HG03280 (cell line): ENCODE data around the gene AGBL4.
"Not testable (repeated sequence)": the region's sequence is repeated elsewhere in the genome, so short reads cannot be mapped to it uniquely, and the experiment has no call there.

Source experiments
- ATAC-seq: cut with Tn5 transposase; IDR thresholded peaks from one replicate; pipeline ENCODE4 v1.9.1; 2021; ENCODE audit warnings: mild to moderate bottlenecking, moderate library complexity; ENCODE audit not compliant: unreplicated experiment

The AGBL4 gene

GRCh38 chr1:50023292-50024159 lies at the start of gene AGBL4:
Gene AGBL4 (minus strand): TSS chr1:50023954.
- no peak for ATAC-seq

GRCh38 chr1:50066806-50067205 lies 43.1 kb upstream of the AGBL4 start:
- no peak for ATAC-seq

- ATAC-seq = no peak
Observed at GRCh38 chr1:50060279-50060678, 36.5 kb upstream of the AGBL4 start.

GRCh38 chr1:50048791-50049190 lies 25.0 kb upstream of the AGBL4 start:
- no peak for ATAC-seq

- ATAC-seq = no peak
Observed at GRCh38 chr1:50047916-50048694, 24.4 kb upstream of the AGBL4 start.

GRCh38 chr1:50038237-50038809 lies 14.6 kb upstream of the AGBL4 start:
- no peak for ATAC-seq

- ATAC-seq = no peak
Observed at GRCh38 chr1:50027794-50028193, 4.0 kb upstream of the AGBL4 start.

GRCh38 chr1:49995734-49996133 lies 28.0 kb downstream of the AGBL4 start:
- no peak for ATAC-seq

- ATAC-seq = no peak
Observed at GRCh38 chr1:49971088-49971487, 52.7 kb downstream of the AGBL4 start.

- ATAC-seq = no peak
Observed at GRCh38 chr1:49951385-49951784, 72.4 kb downstream of the AGBL4 start.

- ATAC-seq = not testable (repeated sequence)
Observed at GRCh38 chr1:49915301-49915700, 108.5 kb downstream of the AGBL4 start.

GRCh38 chr1:49906365-49906764 lies 117.4 kb downstream of the AGBL4 start:
- no peak for ATAC-seq

GRCh38 chr1:49864581-49864980 lies 159.2 kb downstream of the AGBL4 start:
- ATAC-seq = no peak

- no peak for ATAC-seq
Observed at GRCh38 chr1:49854741-49855140, 169.0 kb downstream of the AGBL4 start.

GRCh38 chr1:49842596-49842995 lies 181.2 kb downstream of the AGBL4 start:
- no peak for ATAC-seq

- ATAC-seq = no peak
Observed at GRCh38 chr1:49841767-49842166, 182.0 kb downstream of the AGBL4 start.

GRCh38 chr1:49824261-49824660 lies 199.5 kb downstream of the AGBL4 start:
- no peak for ATAC-seq

- no peak for ATAC-seq
Observed at GRCh38 chr1:49817681-49818080, 206.1 kb downstream of the AGBL4 start.

GRCh38 chr1:49787013-49787412 lies 236.7 kb downstream of the AGBL4 start:
- ATAC-seq = not testable (repeated sequence)

GRCh38 chr1:49765034-49765433 lies 258.7 kb downstream of the AGBL4 start:
- no peak for ATAC-seq

GRCh38 chr1:49738118-49738517 lies 285.6 kb downstream of the AGBL4 start:
- ATAC-seq = not testable (repeated sequence)

GRCh38 chr1:49728377-49728776 lies 295.4 kb downstream of the AGBL4 start:
- ATAC-seq = no peak
